ENCODE data around the gene ACOX1. TPM values are rescaled to one million over a fixed set of nuclear protein-coding genes. Genes with fewer than 3 reads are reported as not detected.

Gene ACOX1
- polyA plus RNA-seq, 1 of the 3 experiments (the other 2 are of a cell fraction) = 21.5 TPM

DNA sequence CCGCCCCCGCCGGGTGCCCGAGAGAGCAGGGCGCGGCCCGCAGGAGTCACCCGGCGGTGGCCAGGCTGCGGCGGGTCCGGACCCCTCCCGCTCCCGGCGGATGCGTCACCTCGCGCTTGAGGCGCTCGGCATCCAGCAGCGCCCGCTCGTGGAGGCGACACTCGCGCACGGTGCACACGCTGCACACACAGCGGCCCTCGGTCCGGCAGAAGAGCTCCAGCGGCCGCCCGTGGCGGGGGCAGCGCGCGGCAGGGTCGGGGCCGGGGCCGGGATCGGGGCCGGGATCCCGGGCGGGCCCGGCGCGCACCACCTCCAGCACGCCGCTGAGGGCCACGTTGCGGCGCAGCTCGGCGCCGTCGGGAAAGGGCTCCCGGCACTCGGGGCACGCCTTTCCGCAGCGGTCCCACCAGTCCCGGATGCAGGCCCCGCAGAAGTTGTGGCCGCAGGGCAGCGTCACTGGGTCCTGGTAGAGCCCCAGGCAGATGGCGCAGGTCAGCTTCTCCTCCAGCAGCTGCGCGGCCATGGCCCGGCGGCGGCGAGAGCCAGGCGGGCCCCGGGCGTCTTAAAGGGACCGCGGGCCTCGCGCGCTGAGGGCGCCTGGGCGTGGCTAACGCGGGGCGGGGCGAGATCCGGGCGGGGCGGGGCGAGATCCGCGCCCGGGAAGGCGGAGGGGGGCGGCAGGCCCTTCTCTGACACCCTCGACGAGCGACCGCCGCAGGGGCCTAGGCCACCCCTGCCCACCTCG is 82.4 kb downstream of the ACOX1 start, which contains the start of gene TRIM65 (continued):
- TF ChIP-seq SIN3A (IDR thresholded peaks at IDR 0.05; ENCODE audit: borderline replicate concordance, low read depth, low read length) (peak; percentile 29; the same call in 1 of the 2 replicates), CHD2 (IDR thresholded peaks at IDR 0.05; ENCODE audit: low read length, partially characterized antibody) (no peak), POLR2AphosphoS5 (IDR thresholded peaks at IDR 0.05; ENCODE audit: low read depth, low read length) (peak; percentile 87)

DNA sequence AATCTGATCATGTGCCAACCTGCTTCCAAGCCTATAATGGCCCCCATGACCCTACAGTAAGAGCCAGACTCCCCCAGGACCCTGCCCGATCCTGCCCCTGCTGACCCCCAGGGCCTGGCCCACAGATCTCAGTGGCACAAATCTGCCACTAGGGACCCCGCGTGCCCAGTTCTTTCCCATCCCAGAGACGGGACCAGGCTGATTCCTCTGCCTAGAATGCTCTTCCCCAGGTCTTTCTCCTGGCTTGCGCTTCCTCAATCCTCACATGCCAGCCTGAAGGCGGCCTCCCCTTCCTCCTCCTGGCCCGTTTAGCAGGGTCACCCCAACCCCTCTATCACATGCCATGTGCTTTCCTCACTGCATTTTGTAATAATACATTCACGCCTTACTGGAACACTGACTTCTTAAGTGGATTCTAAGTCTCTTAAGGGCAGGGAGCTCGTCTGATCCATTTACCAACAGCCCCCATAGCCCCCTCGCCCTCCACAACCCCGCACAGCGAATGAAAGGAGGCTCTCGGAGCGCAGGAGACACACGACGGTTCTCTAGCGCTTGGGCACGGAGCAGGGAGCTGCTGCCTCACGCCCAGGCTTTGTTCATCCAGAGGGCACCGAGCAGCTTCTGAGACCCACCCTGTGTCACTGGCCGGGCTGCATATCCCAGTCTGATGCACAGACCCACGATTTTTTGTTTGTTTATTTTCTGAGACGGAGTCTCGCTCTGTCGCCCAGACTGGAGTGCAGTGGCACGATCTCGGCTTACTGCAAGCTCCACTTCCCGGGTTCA is 83.4 kb downstream of the ACOX1 start:
- peak; percentile 85 for DNase-seq
- Histone ChIP-seq H3K9me3 (no peaks in the 10 kb centered on the region), H3K36me3 (replicated peaks in 1 of 2; ENCODE audit: control insufficient read depth in 1 of 2, insufficient read depth in 2 of 2, low read length in 1 of 2) (peaks cover 5 to 42% of the 10 kb centered on the region in 2 experiments), H3K4me2 (peak overlapping the region; percentile 94), H4K20me1 (ENCODE audit: insufficient read depth) (no peaks in the 10 kb centered on the region), H3K27me3 (ENCODE audit: insufficient read depth) (no peaks in the 10 kb centered on the region), H3K4me3 (ENCODE audit: low read depth in 2 of 2, low read length in 1 of 2) (peak overlapping the region; percentile 73 to 76), H3F3A (replicated peaks; ENCODE audit: insufficient read depth) (peaks cover 14% of the 10 kb centered on the region), H3K79me2 (ENCODE audit: insufficient read depth) (peaks cover 32% of the 10 kb centered on the region), H3K9ac (peak overlapping the region; percentile 87), H2AFZ (ENCODE audit: low read depth) (peak overlapping the region; percentile 80; the same call in 1 of the 2 replicates), H3K27ac (ENCODE audit: low read depth in 2 of 2, low read length in 1 of 2) (peak overlapping the region in 1 of 2 experiments; percentile 69; a peak in 2 of 4 replicates), H3K4me1 (ENCODE audit: control insufficient read depth in 1 of 2, insufficient read depth in 2 of 2, low read depth in 1 of 2, low read length in 1 of 2) (peaks cover 9 to 13% of the 10 kb centered on the region in 2 experiments; a peak in 3 of 4 replicates), H3K9me2 (no peaks in the 10 kb centered on the region)
- CTCF ChIA-PET = interaction anchor here (0.7 to 16.0 kb wide), 25 partner anchors 10 to 384 kb away, joined by 3 to 214 read pairs (median 6); partner anchors contain the start of genes FBF1, MRPL38, SMIM5 and TRIM47
- POLR2A ChIA-PET = interaction anchor here (1.0 to 2.4 kb wide), 9 partner anchors 9 to 142 kb away, joined by 3 to 12 read pairs (median 5); partner anchors contain the start of genes ACOX1, MRPL38, TRIM47 and WBP2
- TF ChIP-seq, protein P1, sequence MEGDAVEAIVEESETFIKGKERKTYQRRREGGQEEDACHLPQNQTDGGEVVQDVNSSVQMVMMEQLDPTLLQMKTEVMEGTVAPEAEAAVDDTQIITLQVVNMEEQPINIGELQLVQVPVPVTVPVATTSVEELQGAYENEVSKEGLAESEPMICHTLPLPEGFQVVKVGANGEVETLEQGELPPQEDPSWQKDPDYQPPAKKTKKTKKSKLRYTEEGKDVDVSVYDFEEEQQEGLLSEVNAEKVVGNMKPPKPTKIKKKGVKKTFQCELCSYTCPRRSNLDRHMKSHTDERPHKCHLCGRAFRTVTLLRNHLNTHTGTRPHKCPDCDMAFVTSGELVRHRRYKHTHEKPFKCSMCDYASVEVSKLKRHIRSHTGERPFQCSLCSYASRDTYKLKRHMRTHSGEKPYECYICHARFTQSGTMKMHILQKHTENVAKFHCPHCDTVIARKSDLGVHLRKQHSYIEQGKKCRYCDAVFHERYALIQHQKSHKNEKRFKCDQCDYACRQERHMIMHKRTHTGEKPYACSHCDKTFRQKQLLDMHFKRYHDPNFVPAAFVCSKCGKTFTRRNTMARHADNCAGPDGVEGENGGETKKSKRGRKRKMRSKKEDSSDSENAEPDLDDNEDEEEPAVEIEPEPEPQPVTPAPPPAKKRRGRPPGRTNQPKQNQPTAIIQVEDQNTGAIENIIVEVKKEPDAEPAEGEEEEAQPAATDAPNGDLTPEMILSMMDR (IDR thresholded peaks at IDR 0.05) = peak; percentile 57
- TF ChIP-seq, protein P2, sequence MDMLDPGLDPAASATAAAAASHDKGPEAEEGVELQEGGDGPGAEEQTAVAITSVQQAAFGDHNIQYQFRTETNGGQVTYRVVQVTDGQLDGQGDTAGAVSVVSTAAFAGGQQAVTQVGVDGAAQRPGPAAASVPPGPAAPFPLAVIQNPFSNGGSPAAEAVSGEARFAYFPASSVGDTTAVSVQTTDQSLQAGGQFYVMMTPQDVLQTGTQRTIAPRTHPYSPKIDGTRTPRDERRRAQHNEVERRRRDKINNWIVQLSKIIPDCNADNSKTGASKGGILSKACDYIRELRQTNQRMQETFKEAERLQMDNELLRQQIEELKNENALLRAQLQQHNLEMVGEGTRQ (IDR thresholded peaks at IDR 0.05; ENCODE audit: borderline replicate concordance, low read depth, low read length) = no peak
- TF ChIP-seq ELF1 (IDR thresholded peaks at IDR 0.05) (no peak), SIN3A (IDR thresholded peaks at IDR 0.05; ENCODE audit: borderline replicate concordance, low read depth, low read length) (no peak), EP300 (IDR thresholded peaks at IDR 0.05; ENCODE audit: borderline replicate concordance in 1 of 2, low read depth in 1 of 2, low read length in 1 of 2) (no peak)
- TF ChIP-seq, protein P3, sequence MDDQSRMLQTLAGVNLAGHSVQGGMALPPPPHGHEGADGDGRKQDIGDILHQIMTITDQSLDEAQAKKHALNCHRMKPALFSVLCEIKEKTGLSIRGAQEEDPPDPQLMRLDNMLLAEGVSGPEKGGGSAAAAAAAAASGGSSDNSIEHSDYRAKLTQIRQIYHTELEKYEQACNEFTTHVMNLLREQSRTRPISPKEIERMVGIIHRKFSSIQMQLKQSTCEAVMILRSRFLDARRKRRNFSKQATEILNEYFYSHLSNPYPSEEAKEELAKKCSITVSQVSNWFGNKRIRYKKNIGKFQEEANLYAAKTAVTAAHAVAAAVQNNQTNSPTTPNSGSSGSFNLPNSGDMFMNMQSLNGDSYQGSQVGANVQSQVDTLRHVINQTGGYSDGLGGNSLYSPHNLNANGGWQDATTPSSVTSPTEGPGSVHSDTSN (IDR thresholded peaks at IDR 0.05) = no peak
- 78% methylated on average over 28 of the region's 28 CpGs for WGBS (ENCODE audit: low lambda C conversion rate)

All from SK-N-SH (cell line).